Activated CD8-positive, alpha-beta T cell treated with anti-CD3 and anti-CD28 coated beads, Interleukin-2, amount 10 ng/mL, durations not matched to agents 7 days and 5 days (primary cell): Measurements from ENCODE around the gene PAFAH2. TPM values are rescaled to one million over a fixed set of nuclear protein-coding genes. Genes with fewer than 3 reads are reported as not detected.
"Not testable (repeated sequence)": the region's sequence is repeated elsewhere in the genome, so short reads cannot be mapped to it uniquely, and the experiment has no call there.

Experiments used
- ATAC-seq: fragments of 150-1000 bp; cut with Tn5 transposase; one replicate; pipeline ENCODE4 v1.10.0; 2021; ENCODE audit warnings: moderate library complexity
- CTCF ChIA-PET: fragments of 350-600 bp; sonication (Branson Sonifier 250); formaldehyde crosslinking; loops from one replicate; lab custom pipeline; 2021; ENCODE audit warnings: antibody characterized with exemption; lab: Charles Lee
- POLR2A ChIA-PET: fragments of 350-600 bp; sonication (Branson Sonifier 250); formaldehyde crosslinking; loops from one replicate; lab custom pipeline; 2021; ENCODE audit warnings: antibody characterized with exemption; lab: Charles Lee
- DNase-seq: peaks from one replicate; pipeline ENCODE4 v3.0.0-alpha.2; 2020
- H3K27ac Mint-ChIP-seq: one replicate; pipeline ENCODE4 v1.8.0; 2021; ENCODE audit warnings: mild to moderate bottlenecking, mixed read lengths
- H3K27me3 Mint-ChIP-seq: one replicate; pipeline ENCODE4 v1.8.0; 2021; ENCODE audit warnings: low read depth, mixed read lengths
- H3K36me3 Mint-ChIP-seq: one replicate; pipeline ENCODE4 v1.8.0; 2021; ENCODE audit warnings: low read depth, mixed read lengths
- H3K4me1 Mint-ChIP-seq: one replicate; pipeline ENCODE4 v1.8.0; 2021; ENCODE audit warnings: low read depth, mixed read lengths
- H3K4me3 Mint-ChIP-seq: one replicate; pipeline ENCODE4 v1.8.0; 2021; ENCODE audit warnings: mild to moderate bottlenecking, mixed read lengths
- H3K9me3 Mint-ChIP-seq: one replicate; pipeline ENCODE4 v1.8.0; 2022; ENCODE audit warnings: mixed read lengths; ENCODE audit not compliant: insufficient read depth
- total RNA-seq, 2 experiments: library from RNA; stranded (reverse); gene quantifications; one replicate each; pipeline ENCODE4 v1.2.3, GENCODE V29; 2021

PAFAH2 gene
- total RNA-seq, 2 experiments from 2014 or later = 9.1 to 10.9 TPM

- Mint-ChIP-seq H3K27me3 (no peaks in the 10 kb centered on the region), H3K4me1 (peaks cover 47% of the 10 kb centered on the region), H3K27ac (peak overlapping the region; percentile 86), H3K36me3 (peaks cover 21% of the 10 kb centered on the region), H3K4me3 (peak overlapping the region; percentile 85), H3K9me3 (no peaks in the 10 kb centered on the region)
- DNase-seq (peak; percentile 68), ATAC-seq (peak; percentile 92)
- ChIA-PET POLR2A (interaction anchor here (0.6 to 3.4 kb wide), 6 partner anchors 15 to 426 kb away, joined by 3 to 23 read pairs (median 4); partner anchors contain the start of gene STMN1), CTCF (interaction anchor here (1.0 to 5.8 kb wide), 11 partner anchors 8 to 171 kb away, joined by 3 to 72 read pairs (median 4); no protein-coding TSS in a partner anchor)
These were observed 7.0 kb downstream of the PAFAH2 start for GRCh38 chr1:25990702-25991395.

GRCh38 chr1:25990251-25990650 lies 7.6 kb downstream of the PAFAH2 start:
- H3K27me3 Mint-ChIP-seq = no peaks in the 10 kb centered on the region
- no peaks in the 10 kb centered on the region for H3K9me3 Mint-ChIP-seq
- peaks cover 49% of the 10 kb centered on the region for H3K4me1 Mint-ChIP-seq
- peak overlapping the region; percentile 85 for H3K4me3 Mint-ChIP-seq
- DNase-seq (no peak), ATAC-seq (peak; percentile 20)
- H3K36me3 Mint-ChIP-seq = peaks cover 27% of the 10 kb centered on the region
- peak overlapping the region; percentile 86 for H3K27ac Mint-ChIP-seq
- ChIA-PET CTCF (interaction anchor here (1.0 to 5.8 kb wide), 11 partner anchors 9 to 170 kb away, joined by 3 to 72 read pairs (median 4); no protein-coding TSS in a partner anchor), POLR2A (interaction anchor here (0.9 to 3.4 kb wide), 6 partner anchors 15 to 94 kb away, joined by 3 to 23 read pairs (median 4); partner anchors contain the start of gene STMN1)

DNA sequence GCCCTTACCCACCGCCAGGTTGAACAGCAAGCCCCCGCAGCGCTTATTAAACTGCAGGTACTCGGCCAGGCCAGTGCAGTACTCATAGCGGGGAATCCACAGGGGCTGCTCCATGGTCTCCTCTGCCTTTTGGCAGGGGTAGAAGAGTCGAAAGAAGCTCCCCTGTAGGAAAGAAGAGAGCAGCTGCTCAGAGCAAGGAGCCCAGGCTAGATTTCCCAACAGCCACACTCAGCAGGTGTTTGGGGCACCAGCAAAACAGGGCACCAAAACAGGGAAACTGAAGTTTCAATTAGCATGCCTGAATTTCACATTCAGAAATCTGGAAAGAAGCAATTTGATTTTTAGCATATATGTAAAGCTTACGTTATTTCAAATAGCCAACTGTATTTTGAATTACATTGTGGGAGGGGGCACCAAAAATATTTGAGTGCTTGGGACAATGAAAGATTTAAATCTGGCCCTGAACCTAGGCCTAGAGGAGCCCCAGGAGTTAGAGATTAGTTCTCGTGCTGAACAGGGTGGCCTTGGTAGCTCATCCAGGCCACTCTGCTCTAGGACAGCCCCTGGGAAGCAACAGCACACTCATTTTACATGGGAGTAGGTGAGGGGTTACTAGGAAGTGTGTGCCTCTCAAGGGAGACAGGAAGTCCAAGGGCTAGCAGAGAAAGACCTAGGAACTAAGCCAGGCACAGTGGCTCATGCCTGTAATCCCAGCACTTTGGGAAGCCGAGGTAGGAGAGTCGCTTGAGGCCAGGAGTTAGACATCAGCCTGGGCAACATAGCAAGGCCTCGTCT lies 8.2 kb downstream of the PAFAH2 start:
- Mint-ChIP-seq H3K9me3 (no peaks in the 10 kb centered on the region), H3K36me3 (peaks cover 27% of the 10 kb centered on the region), H3K27me3 (no peaks in the 10 kb centered on the region), H3K4me1 (peaks cover 51% of the 10 kb centered on the region), H3K4me3 (peak overlapping the region; percentile 85), H3K27ac (peak overlapping the region; percentile 86)
- no peak for ATAC-seq
- DNase-seq = no peak
- POLR2A ChIA-PET = interaction anchor here (0.8 to 3.4 kb wide), 7 partner anchors 14 to 94 kb away, joined by 3 to 23 read pairs (median 3); partner anchors contain the start of gene STMN1
- CTCF ChIA-PET = interaction anchor here (0.8 to 5.8 kb wide), 10 partner anchors 8 to 169 kb away, joined by 3 to 72 read pairs (median 4); partner anchors contain the start of gene PAFAH2

DNA sequence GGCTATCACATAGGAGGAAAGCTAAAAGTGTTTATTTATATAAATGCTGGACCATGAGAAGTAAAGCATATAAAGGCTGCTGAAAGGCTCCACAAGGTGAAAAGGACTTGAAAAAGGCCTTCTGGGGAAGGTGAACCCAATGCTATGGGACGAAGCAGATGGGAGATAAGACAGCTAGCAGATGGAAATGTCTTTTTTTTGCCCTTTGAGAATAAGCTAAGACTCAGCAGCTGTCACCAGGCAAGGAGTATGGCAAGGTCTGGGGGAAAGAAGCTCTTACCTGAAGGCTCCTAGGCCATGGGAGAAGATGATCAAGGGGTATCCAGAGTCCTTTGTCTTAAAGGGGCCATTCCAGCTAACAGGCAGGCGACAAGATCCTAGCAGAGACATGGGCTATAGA lies 9.9 kb downstream of the PAFAH2 start:
- no peak overlapping the region for H3K27ac Mint-ChIP-seq
- H3K9me3 Mint-ChIP-seq = no peaks in the 10 kb centered on the region
- POLR2A ChIA-PET = interaction anchor here (0.6 to 3.4 kb wide), 2 partner anchors 82 to 1068 kb away, joined by 3 to 23 read pairs; partner anchors contain the start of gene STMN1
- CTCF ChIA-PET = interaction anchor here (0.8 to 5.8 kb wide), 4 partner anchors 9 to 93 kb away, joined by 4 to 72 read pairs (median 28); partner anchors contain the start of gene PAFAH2
- DNase-seq (no peak), ATAC-seq (no peak)
- H3K4me3 Mint-ChIP-seq = no peak overlapping the region
- peaks cover 37% of the 10 kb centered on the region for H3K36me3 Mint-ChIP-seq
- H3K4me1 Mint-ChIP-seq = peaks cover 43% of the 10 kb centered on the region
- no peaks in the 10 kb centered on the region for H3K27me3 Mint-ChIP-seq

- H3K9me3 Mint-ChIP-seq, H3K27me3 Mint-ChIP-seq, H3K4me3 Mint-ChIP-seq, DNase-seq, H3K27ac Mint-ChIP-seq, ATAC-seq: not testable (repeated sequence)
- H3K4me1 Mint-ChIP-seq = peaks cover 32% of the 10 kb centered on the region
- peaks cover 45% of the 10 kb centered on the region for H3K36me3 Mint-ChIP-seq
- CTCF ChIA-PET = interaction anchor here (4.1 to 5.8 kb wide), 2 partner anchors 11 to 91 kb away, joined by 32 to 72 read pairs; partner anchors contain the start of gene PAFAH2
- POLR2A ChIA-PET = interaction anchor here (0.6 to 0.7 kb wide), 2 partner anchors 11 to 15 kb away, joined by 4 to 5 read pairs; no protein-coding TSS in a partner anchor
These were observed 11.1 kb downstream of the PAFAH2 start for GRCh38 chr1:25986773-25987172.

DNA sequence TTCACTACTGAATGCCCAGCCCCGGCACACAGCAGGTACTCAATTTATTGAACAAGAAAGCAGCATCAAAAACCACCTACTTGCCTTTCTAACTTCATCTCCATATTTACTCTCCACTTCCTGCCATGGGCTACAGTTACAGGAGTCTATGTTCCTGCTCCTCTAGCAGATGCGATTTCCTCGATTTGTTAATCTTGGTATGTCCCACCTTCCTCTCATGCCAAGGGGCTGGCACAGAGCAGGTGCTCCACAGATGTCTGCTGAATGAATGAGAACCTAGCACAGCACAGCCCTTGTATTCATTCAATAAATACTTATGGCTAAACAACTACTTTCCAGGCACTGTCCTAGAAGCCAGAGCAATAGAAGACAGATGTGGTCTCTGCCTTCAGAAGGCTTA lies 12.2 kb downstream of the PAFAH2 start:
- ChIA-PET CTCF (interaction anchor here (4.1 kb wide), 1 partner anchor 12 kb away, joined by 32 read pairs; the partner anchor contains the start of gene PAFAH2), POLR2A (no interaction called here)
- H3K27me3 Mint-ChIP-seq = no peaks in the 10 kb centered on the region
- H3K4me3 Mint-ChIP-seq = no peak overlapping the region
- ATAC-seq (no peak), DNase-seq (no peak)
- peaks cover 25% of the 10 kb centered on the region for H3K4me1 Mint-ChIP-seq
- no peak overlapping the region for H3K27ac Mint-ChIP-seq
- no peaks in the 10 kb centered on the region for H3K9me3 Mint-ChIP-seq
- peaks cover 51% of the 10 kb centered on the region for H3K36me3 Mint-ChIP-seq

DNA sequence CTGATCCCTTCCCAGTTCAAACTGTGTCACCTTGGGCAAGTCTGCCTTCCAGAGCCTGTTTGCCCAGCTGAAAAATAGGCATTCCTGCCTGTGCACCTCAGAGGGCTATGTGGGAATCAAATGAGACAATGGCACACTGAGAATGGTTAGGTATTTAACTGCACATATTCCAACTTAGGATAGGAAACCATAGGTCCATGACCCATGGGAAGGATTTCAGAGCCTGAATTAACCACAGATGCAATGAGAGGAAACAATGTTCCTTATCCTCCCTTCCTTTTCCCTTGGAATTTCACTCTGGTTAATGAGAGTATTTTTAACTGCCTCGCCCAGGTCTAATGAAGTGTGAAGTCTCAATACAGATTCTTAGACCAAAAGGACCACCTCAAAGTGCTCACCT lies 12.7 kb downstream of the PAFAH2 start:
- H3K4me1 Mint-ChIP-seq = peaks cover 20% of the 10 kb centered on the region

GRCh38 chr1:25979210-25979609 lies 18.7 kb downstream of the PAFAH2 start:
- Mint-ChIP-seq H3K27me3 (no peaks in the 10 kb centered on the region), H3K27ac (no peak overlapping the region), H3K4me3 (no peak overlapping the region), H3K9me3 (no peaks in the 10 kb centered on the region), H3K4me1 (no peaks in the 10 kb centered on the region), H3K36me3 (peaks cover 58% of the 10 kb centered on the region)
- CTCF ChIA-PET = interaction anchor here (1.2 to 3.3 kb wide), 4 partner anchors 12 to 83 kb away, joined by 3 to 12 read pairs (median 6); partner anchors contain the start of gene PAFAH2
- POLR2A ChIA-PET = interaction anchor here (1.1 kb wide), 1 partner anchor 11 kb away, joined by 3 read pairs; no protein-coding TSS in a partner anchor
- no peak for DNase-seq
- ATAC-seq = no peak

More for the DNA sequence above, 12.7 kb downstream of the PAFAH2 start:
- H3K36me3 Mint-ChIP-seq = peaks cover 51% of the 10 kb centered on the region
- no peak overlapping the region for H3K27ac Mint-ChIP-seq
- DNase-seq = no peak
- no peak overlapping the region for H3K4me3 Mint-ChIP-seq
- POLR2A ChIA-PET = no interaction called here
- ATAC-seq = no peak
- CTCF ChIA-PET = no interaction called here
- H3K27me3 Mint-ChIP-seq = no peaks in the 10 kb centered on the region
- no peaks in the 10 kb centered on the region for H3K9me3 Mint-ChIP-seq

DNA sequence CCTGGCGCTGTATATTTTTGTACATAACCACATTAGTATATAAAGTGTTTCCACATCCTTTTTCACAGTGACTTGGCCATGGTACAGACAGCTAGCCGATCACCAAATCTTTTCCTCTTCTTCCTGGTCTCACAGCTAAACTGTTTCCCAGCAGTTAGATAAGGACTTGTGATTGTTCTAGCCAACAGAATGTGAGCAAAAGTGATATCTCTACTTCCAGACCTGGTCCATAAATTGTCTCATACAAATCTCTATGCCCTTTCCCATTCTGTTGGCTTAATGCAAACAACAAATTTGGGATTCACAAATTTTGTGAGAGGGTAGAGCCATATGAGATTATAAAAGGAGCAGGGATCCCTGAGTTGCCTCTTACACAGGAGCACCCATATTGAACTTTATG lies 19.5 kb downstream of the PAFAH2 start:
- Mint-ChIP-seq H3K4me1 (no peaks in the 10 kb centered on the region), H3K36me3 (peaks cover 60% of the 10 kb centered on the region), H3K27me3 (no peaks in the 10 kb centered on the region), H3K9me3 (no peaks in the 10 kb centered on the region), H3K27ac (no peak overlapping the region), H3K4me3 (no peak overlapping the region)
- no peak for DNase-seq
- no peak for ATAC-seq
- ChIA-PET POLR2A (no interaction called here), CTCF (no interaction called here)

GRCh38 chr1:25977801-25978200 lies 20.1 kb downstream of the PAFAH2 start:
- CTCF ChIA-PET = interaction anchor here (1.1 kb wide), 1 partner anchor 20 kb away, joined by 4 read pairs; the partner anchor contains the start of gene PAFAH2
- no peaks in the 10 kb centered on the region for H3K4me1 Mint-ChIP-seq
- DNase-seq (no peak), ATAC-seq (no peak)
- H3K27me3 Mint-ChIP-seq = no peaks in the 10 kb centered on the region
- H3K4me3 Mint-ChIP-seq = no peak overlapping the region
- H3K9me3 Mint-ChIP-seq = no peaks in the 10 kb centered on the region
- peaks cover 60% of the 10 kb centered on the region for H3K36me3 Mint-ChIP-seq
- POLR2A ChIA-PET = no interaction called here
- no peak overlapping the region for H3K27ac Mint-ChIP-seq

DNA sequence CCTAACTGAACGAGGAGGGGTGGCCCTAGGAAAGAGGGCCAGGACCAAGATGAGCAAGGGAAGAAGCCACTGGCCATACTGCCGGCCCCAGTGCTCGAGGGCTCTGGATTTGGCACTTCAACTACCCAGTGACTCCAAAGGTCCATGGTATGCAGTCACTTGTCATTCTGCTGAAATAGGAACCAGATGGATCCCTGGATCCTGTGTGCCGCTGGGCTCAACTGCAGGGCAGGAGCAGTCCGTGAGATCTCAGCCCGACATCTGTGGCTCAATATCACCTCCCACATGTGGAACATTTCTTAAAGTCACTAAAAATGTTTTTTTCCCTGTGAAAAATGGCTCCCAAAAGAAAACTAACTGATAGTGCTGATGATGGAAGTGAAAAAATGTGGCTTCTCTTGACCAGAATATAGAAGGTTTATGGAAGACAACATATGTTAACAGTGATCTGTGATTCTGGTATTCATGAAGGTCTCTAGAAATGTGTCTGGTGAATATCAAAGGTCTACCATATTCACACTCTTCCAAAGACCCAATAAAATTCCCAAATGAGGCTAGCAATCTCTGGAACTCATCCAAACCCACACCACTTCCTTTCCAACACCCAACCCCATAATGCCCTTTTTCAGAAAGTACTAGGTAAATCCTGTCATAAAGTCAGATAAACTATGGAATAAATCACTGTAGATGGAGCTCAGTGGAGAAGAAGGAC lies 24.1 kb downstream of the PAFAH2 start:
- no peak for ATAC-seq
- Mint-ChIP-seq H3K4me3 (no peak overlapping the region), H3K36me3 (peaks cover 63% of the 10 kb centered on the region), H3K27me3 (no peaks in the 10 kb centered on the region), H3K4me1 (peaks cover 19% of the 10 kb centered on the region), H3K27ac (no peak overlapping the region), H3K9me3 (no peaks in the 10 kb centered on the region)
- POLR2A ChIA-PET = no interaction called here
- CTCF ChIA-PET = no interaction called here
- DNase-seq = no peak
